ENCODE measurements around the gene CLCN7.

DNA sequence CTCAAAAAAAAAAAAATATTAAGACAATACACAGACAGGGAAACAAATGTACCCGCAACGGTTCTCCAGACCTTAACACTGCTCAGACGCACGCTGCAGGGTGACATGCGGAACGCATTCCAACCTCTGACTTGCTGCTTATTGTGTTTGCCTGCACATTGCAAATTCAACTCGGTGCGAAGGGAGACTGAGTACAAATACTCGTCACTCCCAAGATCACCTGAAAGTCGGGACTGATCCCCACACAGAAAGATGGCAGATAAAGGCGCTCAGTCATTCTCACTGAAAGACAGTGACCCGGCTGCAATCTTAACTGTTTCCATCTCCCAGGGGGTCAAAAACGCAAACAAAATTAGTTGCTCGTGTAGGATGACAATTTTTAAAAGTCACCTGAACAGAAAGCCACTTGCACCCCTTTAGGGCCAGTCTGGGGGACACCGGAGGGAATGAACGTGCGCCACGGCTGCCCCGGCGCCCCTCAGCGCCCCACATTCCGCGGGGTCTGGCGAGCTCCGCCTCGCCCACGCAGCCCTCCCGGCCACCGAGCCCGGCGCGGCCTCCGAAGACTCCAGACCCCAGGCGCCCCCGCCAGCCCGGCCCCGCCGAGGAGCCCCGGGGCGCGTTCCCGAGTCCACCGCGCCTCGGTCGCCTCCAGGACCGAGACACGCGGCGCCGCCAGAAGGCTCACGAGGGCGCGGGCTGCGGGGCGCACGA is 589 bp downstream of the CLCN7 start:
- TF ChIP-seq, protein P1, sequence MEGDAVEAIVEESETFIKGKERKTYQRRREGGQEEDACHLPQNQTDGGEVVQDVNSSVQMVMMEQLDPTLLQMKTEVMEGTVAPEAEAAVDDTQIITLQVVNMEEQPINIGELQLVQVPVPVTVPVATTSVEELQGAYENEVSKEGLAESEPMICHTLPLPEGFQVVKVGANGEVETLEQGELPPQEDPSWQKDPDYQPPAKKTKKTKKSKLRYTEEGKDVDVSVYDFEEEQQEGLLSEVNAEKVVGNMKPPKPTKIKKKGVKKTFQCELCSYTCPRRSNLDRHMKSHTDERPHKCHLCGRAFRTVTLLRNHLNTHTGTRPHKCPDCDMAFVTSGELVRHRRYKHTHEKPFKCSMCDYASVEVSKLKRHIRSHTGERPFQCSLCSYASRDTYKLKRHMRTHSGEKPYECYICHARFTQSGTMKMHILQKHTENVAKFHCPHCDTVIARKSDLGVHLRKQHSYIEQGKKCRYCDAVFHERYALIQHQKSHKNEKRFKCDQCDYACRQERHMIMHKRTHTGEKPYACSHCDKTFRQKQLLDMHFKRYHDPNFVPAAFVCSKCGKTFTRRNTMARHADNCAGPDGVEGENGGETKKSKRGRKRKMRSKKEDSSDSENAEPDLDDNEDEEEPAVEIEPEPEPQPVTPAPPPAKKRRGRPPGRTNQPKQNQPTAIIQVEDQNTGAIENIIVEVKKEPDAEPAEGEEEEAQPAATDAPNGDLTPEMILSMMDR (conservative IDR thresholded peaks at IDR 0.05; ENCODE audit: low read depth, low read length): no peak
- no peak for TF ChIP-seq EZH2phosphoT487 (IDR thresholded peaks at IDR 0.05; ENCODE audit: borderline replicate concordance, low read length)

All from PC-3 (cell line).